ENCODE measurements around the gene KIRREL2.

DNA sequence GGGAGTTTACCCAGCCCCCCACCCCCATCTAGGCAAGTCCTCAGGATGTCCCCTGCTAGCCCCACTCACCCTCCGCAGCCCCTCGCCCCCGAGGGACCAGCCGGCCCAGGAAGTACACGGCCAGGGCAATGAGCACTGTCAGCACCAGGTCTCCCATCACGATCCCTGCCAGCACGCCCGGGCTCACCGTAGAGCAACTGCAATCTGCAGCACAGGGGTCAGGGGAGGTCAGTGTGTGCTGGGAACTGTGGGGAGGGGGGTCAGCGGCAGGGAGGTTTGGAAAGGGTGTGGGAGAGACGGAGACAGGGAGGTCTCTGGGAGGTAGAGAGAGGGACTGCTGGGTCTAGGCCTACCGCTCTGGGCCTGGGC is 50.6 kb downstream of the KIRREL2 start:
- no peak for TF ChIP-seq POLR2A (IDR thresholded peaks at IDR 0.05)
- TF ChIP-seq, protein P1, sequence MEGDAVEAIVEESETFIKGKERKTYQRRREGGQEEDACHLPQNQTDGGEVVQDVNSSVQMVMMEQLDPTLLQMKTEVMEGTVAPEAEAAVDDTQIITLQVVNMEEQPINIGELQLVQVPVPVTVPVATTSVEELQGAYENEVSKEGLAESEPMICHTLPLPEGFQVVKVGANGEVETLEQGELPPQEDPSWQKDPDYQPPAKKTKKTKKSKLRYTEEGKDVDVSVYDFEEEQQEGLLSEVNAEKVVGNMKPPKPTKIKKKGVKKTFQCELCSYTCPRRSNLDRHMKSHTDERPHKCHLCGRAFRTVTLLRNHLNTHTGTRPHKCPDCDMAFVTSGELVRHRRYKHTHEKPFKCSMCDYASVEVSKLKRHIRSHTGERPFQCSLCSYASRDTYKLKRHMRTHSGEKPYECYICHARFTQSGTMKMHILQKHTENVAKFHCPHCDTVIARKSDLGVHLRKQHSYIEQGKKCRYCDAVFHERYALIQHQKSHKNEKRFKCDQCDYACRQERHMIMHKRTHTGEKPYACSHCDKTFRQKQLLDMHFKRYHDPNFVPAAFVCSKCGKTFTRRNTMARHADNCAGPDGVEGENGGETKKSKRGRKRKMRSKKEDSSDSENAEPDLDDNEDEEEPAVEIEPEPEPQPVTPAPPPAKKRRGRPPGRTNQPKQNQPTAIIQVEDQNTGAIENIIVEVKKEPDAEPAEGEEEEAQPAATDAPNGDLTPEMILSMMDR (IDR thresholded peaks at IDR 0.05) = no peak

Measured in suprapubic skin (tissue), 3 donors.